H1 (cell line): ENCODE results near the gene WWP2. TPM values are rescaled to one million over a fixed set of nuclear protein-coding genes. Genes with fewer than 3 reads are reported as not detected.

Experiments
- CTCF ChIA-PET: fragments of 300-600 bp; sonication (Branson Sonifier 250); formaldehyde crosslinking; loops from one replicate; lab custom pipeline; 2021; ENCODE audit not compliant: partially characterized antibody; lab: Charles Lee
- POLR2A ChIA-PET: fragments of 300-600 bp; sonication (Branson Sonifier 250); formaldehyde crosslinking; loops from one replicate; lab custom pipeline; 2021; ENCODE audit warnings: inconsistent platforms; ENCODE audit not compliant: partially characterized antibody; lab: Charles Lee
- DNase-seq, 2 experiments: peaks; one replicate each; pipeline versions ENCODE4 v3.0.0 to v3.0.0-alpha.2; 2010 to 2022; ENCODE audit warnings: low spot score in 2 of 2, low read depth in 1 of 2, mixed read lengths in 1 of 2
- FAIRE-seq: peaks from 2 replicates; lab custom pipeline; 2011; peaks lifted over from hg19 to GRCh38; lab: Jason Lieb, UNC
- H2AFZ ChIP-seq: 2 replicates; pipeline ENCODE4 v1.8.1; 2012; ENCODE audit warnings: low read length, inconsistent platforms
- H2AK5ac ChIP-seq: 2 replicates; pipeline ENCODE4 v1.6.1; 2013; ENCODE audit warnings: low read depth, low read length
- H2BK120ac ChIP-seq: replicated peaks from 2 replicates; pipeline ENCODE3; 2013; ENCODE audit warnings: low read depth, low read length, inconsistent platforms
- H2BK12ac ChIP-seq: 2 replicates; pipeline ENCODE4 v1.6.1; 2013; ENCODE audit warnings: low read depth, low read length
- H2BK15ac ChIP-seq: 2 replicates; pipeline ENCODE4 v1.6.1; 2013; ENCODE audit warnings: low read length
- H2BK20ac ChIP-seq: 2 replicates; pipeline ENCODE4 v1.6.1; 2013; ENCODE audit warnings: low read length
- H2BK5ac ChIP-seq: 2 replicates; pipeline ENCODE4 v1.6.1; 2013; ENCODE audit warnings: low read depth, low read length
- H3K14ac ChIP-seq: 2 replicates; pipeline ENCODE4 v1.6.1; 2013; ENCODE audit warnings: inconsistent platforms; ENCODE audit not compliant: insufficient read length
- H3K18ac ChIP-seq: 2 replicates; pipeline ENCODE4 v1.6.1; 2013; ENCODE audit warnings: low read length; ENCODE audit errors: extremely low read depth
- H3K23ac ChIP-seq: 2 replicates; pipeline ENCODE4 v1.6.1; 2013; ENCODE audit warnings: inconsistent platforms; ENCODE audit not compliant: insufficient read length
- H3K23me2 ChIP-seq: 2 replicates; pipeline ENCODE4 v1.6.1; 2013; ENCODE audit warnings: low read depth, low read length
- H3K27ac ChIP-seq: 2 replicates; pipeline ENCODE4 v1.6.1; 2011; ENCODE audit warnings: low read depth, low read length, inconsistent platforms
- H3K27me3 ChIP-seq, 4 experiments: replicated peaks in 1 of 4; 1 replicate in 1 of 4; 2 replicates in 3 of 4; pipeline versions ENCODE4 v1.6.1 to v1.8.1; 2011 to 2013; ENCODE audit warnings: low read length in 3 of 4, mild to moderate bottlenecking in 3 of 4, inconsistent platforms in 2 of 4, mixed read lengths in 2 of 4, moderate library complexity in 1 of 4; ENCODE audit not compliant: control insufficient read depth in 3 of 4, insufficient read depth in 3 of 4; ENCODE audit errors: extremely low read depth in 1 of 4
- H3K36me3 ChIP-seq, 4 experiments: 2 replicates each; pipeline versions ENCODE4 v1.6.1 to v1.8.1; 2011 to 2013; ENCODE audit warnings: mild to moderate bottlenecking in 4 of 4, low read length in 3 of 4, moderate library complexity in 2 of 4, control low read depth in 1 of 4, inconsistent platforms in 1 of 4; ENCODE audit not compliant: insufficient read depth in 4 of 4, control insufficient read depth in 2 of 4
- H3K4ac ChIP-seq: replicated peaks from 2 replicates; pipeline ENCODE3; 2013; ENCODE audit warnings: low read length, low read depth, mixed read lengths, inconsistent platforms; ENCODE audit not compliant: insufficient read length
- H3K4me1 ChIP-seq, 4 experiments: replicated peaks in 1 of 4; 1 replicate in 1 of 4; 2 replicates in 3 of 4; pipeline versions ENCODE4 v1.6.1 to v1.8.1; 2011 to 2013; ENCODE audit warnings: low read length in 3 of 4, inconsistent platforms in 2 of 4, mixed read lengths in 1 of 4; ENCODE audit not compliant: insufficient read depth in 4 of 4, control insufficient read depth in 3 of 4
- H3K4me2 ChIP-seq, 2 experiments: 2 replicates each; pipeline versions ENCODE4 v1.6.1 to v1.8.1; 2011 to 2013; ENCODE audit warnings: low read depth in 2 of 2, low read length in 2 of 2, control low read depth in 1 of 2, inconsistent platforms in 1 of 2, mild to moderate bottlenecking in 1 of 2; ENCODE audit not compliant: insufficient read depth in 1 of 2
- H3K4me3 ChIP-seq, 4 experiments: fragments of 200-600, 300-600 bp in 1 of 4; sonication (generic), shearing (Covaris generic), sonication (Bioruptor Twin) in 1 of 4; 2 replicates each; pipeline versions ENCODE4 v1.5.1 to v1.8.1; 2011 to 2016; ENCODE audit warnings: low read length in 4 of 4, low read depth in 3 of 4, control low read depth in 2 of 4, inconsistent platforms in 2 of 4, mild to moderate bottlenecking in 2 of 4, mixed read lengths in 1 of 4, moderate library complexity in 1 of 4; ENCODE audit not compliant: insufficient read depth in 2 of 4; ENCODE audit errors: extremely low read depth in 1 of 4
- H3K56ac ChIP-seq: replicated peaks from 2 replicates; pipeline ENCODE3; 2013; ENCODE audit warnings: low read depth, mild to moderate bottlenecking, mixed read lengths, low read length, inconsistent platforms; ENCODE audit not compliant: insufficient read length
- H3K79me1 ChIP-seq: 2 replicates; pipeline ENCODE4 v1.6.1; 2013; ENCODE audit warnings: low read depth, low read length, control low read depth
- H3K79me2 ChIP-seq, 2 experiments: 2 replicates each; pipeline versions ENCODE4 v1.6.1 to v1.8.1; 2012 to 2013; ENCODE audit warnings: low read length in 2 of 2, mild to moderate bottlenecking in 2 of 2, inconsistent platforms in 1 of 2; ENCODE audit not compliant: insufficient read depth in 2 of 2, control insufficient read depth in 1 of 2
- H3K9ac ChIP-seq, 4 experiments: replicated peaks in 1 of 4; 1 replicate in 1 of 4; 2 replicates in 3 of 4; pipeline versions ENCODE4 v1.6.1 to v1.8.1; 2011 to 2013; ENCODE audit warnings: low read depth in 3 of 4, low read length in 3 of 4, control low read depth in 2 of 4, mild to moderate bottlenecking in 2 of 4, moderate library complexity in 2 of 4, inconsistent platforms in 1 of 4; ENCODE audit errors: extremely low read depth in 1 of 4
- H3K9me3 ChIP-seq, 2 experiments: 2 replicates each; pipeline versions ENCODE4 v1.6.1 to v1.8.1; 2012 to 2013; ENCODE audit warnings: mild to moderate bottlenecking in 2 of 2, moderate library complexity in 2 of 2, control low read depth in 1 of 2, inconsistent platforms in 1 of 2, low read depth in 1 of 2, low read length in 1 of 2, mixed read lengths in 1 of 2; ENCODE audit not compliant: insufficient read depth in 2 of 2
- H4K20me1 ChIP-seq, 2 experiments: replicated peaks in 1 of 2; 2 replicates each; pipeline versions ENCODE3 to v1.8.1; 2011 to 2013; ENCODE audit warnings: inconsistent platforms in 2 of 2, low read length in 2 of 2, mild to moderate bottlenecking in 1 of 2; ENCODE audit not compliant: insufficient read depth in 2 of 2, control insufficient read depth in 1 of 2
- H4K5ac ChIP-seq: 2 replicates; pipeline ENCODE4 v1.6.1; 2013; ENCODE audit warnings: low read length, low read depth, mixed read lengths, inconsistent platforms; ENCODE audit not compliant: insufficient read length
- H4K8ac ChIP-seq: 2 replicates; pipeline ENCODE4 v1.8.0; 2013; ENCODE audit warnings: mild to moderate bottlenecking, moderate library complexity, low read length, inconsistent platforms; ENCODE audit not compliant: insufficient read depth; ENCODE audit errors: extremely low read depth
- H4K91ac ChIP-seq: replicated peaks from 2 replicates; pipeline ENCODE3; 2013; ENCODE audit warnings: low read length, mixed read lengths, inconsistent platforms; ENCODE audit not compliant: insufficient read length
- BACH1 ChIP-seq: IDR thresholded peaks from 2 replicates; pipeline ENCODE4 v1.6.1; 2012; ENCODE audit warnings: low read length, improper control_type of control experiment
- CEBPB ChIP-seq: IDR thresholded peaks from 2 replicates; pipeline ENCODE4 v1.6.1; 2012; ENCODE audit warnings: low read depth, low read length
- PHF8 ChIP-seq: fragments of 200-600 bp; sonication (generic); conservative IDR thresholded peaks from 2 replicates; pipeline ENCODE4 v1.7.1; 2012; ENCODE audit warnings: low read depth, mild to moderate bottlenecking, inconsistent platforms, low read length, moderate library complexity
- TCF12 ChIP-seq: IDR thresholded peaks from 2 replicates; pipeline ENCODE4 v1.6.1; 2011; ENCODE audit warnings: low read depth, mild to moderate bottlenecking, low read length
- WGBS, 2 experiments: shearing (Covaris generic) in 1 of 2; methylation state at CpG; one replicate each; pipeline versions ENCODE4 v1.1.6 to v1.1.7; 2013 to 2015; ENCODE audit warnings: low lambda C conversion rate in 2 of 2, mixed read lengths in 2 of 2, inconsistent platforms in 1 of 2, low coverage in 1 of 2, missing lambda C conversion rate in 1 of 2; ENCODE audit not compliant: insufficient replicate concordance in 2 of 2, insufficient coverage in 1 of 2, insufficient read length in 1 of 2; ENCODE audit errors: extremely low coverage in 1 of 2, missing lambda C conversion rate in 1 of 2; 5-methylcytosine and 5-hydroxymethylcytosine counted together
- polyA plus RNA-seq, 7 experiments: library from polyadenylated mRNA; depleted of rRNA in 3 of 7; stranded (reverse) in 5 of 7; unstranded in 2 of 7; fragments of >200 nt in 5 of 7; fragments of 200-250 nt in 2 of 7; gene quantifications; 1 replicate in 5 of 7; 2 replicates in 1 of 7; 4 replicates in 1 of 7; pipeline versions ENCODE4 v1.2.1 to v1.2.3, GENCODE V29; 2011 to 2013; ENCODE audit warnings: missing spikeins in 2 of 7, mixed read lengths in 2 of 7
- total RNA-seq: library from RNA; stranded (reverse); fragmentation: NEBNext Ultra II Directional; extraction: Animal tissue kit (Norgen Biotek cat#: 25700); gene quantifications from 2 replicates; pipeline ENCODE4 v1.2.1, GENCODE V29; 2021

Gene WWP2
- total and polyA plus RNA-seq, 2 of the 8 experiments (the other 6 are each of a cell fraction or from before 2014, with no cell fraction given), result 14.1 to 42.2 TPM

DNA sequence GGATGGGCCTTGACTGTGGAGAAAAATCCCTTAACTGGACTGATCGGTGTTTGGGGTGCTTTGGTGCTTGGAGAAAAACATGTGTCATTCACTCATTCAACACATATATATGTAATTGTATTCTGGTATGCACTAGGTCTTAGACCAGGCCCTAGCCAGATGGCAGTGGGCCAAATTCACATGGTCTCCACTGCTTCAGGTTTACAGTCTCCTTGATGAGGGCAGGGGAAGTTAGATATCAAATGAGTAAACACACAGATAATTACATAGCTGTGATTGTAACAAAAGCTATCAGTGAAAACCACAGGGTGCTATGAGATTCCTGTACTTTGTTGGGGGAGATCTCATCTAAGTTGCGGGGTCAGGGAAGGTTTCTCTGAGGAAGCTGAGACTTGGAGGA lies 78.8 kb downstream of the WWP2 start:
- H3K23me2 ChIP-seq, result no peaks in the 10 kb centered on the region
- no peak for DNase-seq
- no peaks in the 10 kb centered on the region for H3K79me2 ChIP-seq
- H2AK5ac ChIP-seq, result no peak overlapping the region
- H3K18ac ChIP-seq, result no peak overlapping the region
- H2BK120ac ChIP-seq, result no peak overlapping the region
- POLR2A ChIA-PET, result interaction anchor here (0.8 to 1.1 kb wide), 3 partner anchors 14 to 86 kb away, joined by 3 to 5 read pairs (median 3); partner anchors contain the start of gene NOB1
- CTCF ChIA-PET, result interaction anchor here (0.9 to 3.1 kb wide), 6 partner anchors 13 to 444 kb away, joined by 3 to 11 read pairs (median 4); no protein-coding TSS in a partner anchor
- H2BK15ac ChIP-seq, result no peak overlapping the region
- H2BK12ac ChIP-seq, result no peak overlapping the region
- H3K14ac ChIP-seq, result no peak overlapping the region
- no peak overlapping the region for H3K56ac ChIP-seq
- no peaks in the 10 kb centered on the region for H4K20me1 ChIP-seq
- no peak overlapping the region for H2BK20ac ChIP-seq
- H3K27ac ChIP-seq, result no peak overlapping the region
- no peak overlapping the region for H4K8ac ChIP-seq
- no peaks in the 10 kb centered on the region for H3K27me3 ChIP-seq
- no peaks in the 10 kb centered on the region for H3K79me1 ChIP-seq
- no peaks in the 10 kb centered on the region for H3K9me3 ChIP-seq
- no peak overlapping the region for H3K4me2 ChIP-seq
- H4K5ac ChIP-seq, result no peak overlapping the region
- H2AFZ ChIP-seq, result no peak overlapping the region
- H3K36me3 ChIP-seq, result peaks cover 0 to 3% (median 1%) of the 10 kb centered on the region in 4 experiments; a peak in 3 of 8 replicates
- WGBS, 2 experiments, result 96% methylated on average over 2 of the region's 2 CpGs; no CpG with 5 or more reads in 1 of the 2 experiments
- no peaks in the 10 kb centered on the region; a peak in 1 of 7 replicates for H3K4me1 ChIP-seq
- TF ChIP-seq BACH1 (no peak), CEBPB (no peak), PHF8 (no peak), TCF12 (no peak)
- TF ChIP-seq, all 59 proteins: peak for 0
- FAIRE-seq, result no peak
- Histone ChIP-seq H3K4ac (no peak overlapping the region), H2BK5ac (no peak overlapping the region), H3K23ac (no peak overlapping the region), H3K4me3 (no peak overlapping the region), H4K91ac (no peak overlapping the region), H3K9ac (no peak overlapping the region)
